Endothelial cell of umbilical vein (primary cell): Measurements from ENCODE around the gene FUT4. TPM values are rescaled to one million over a fixed set of nuclear protein-coding genes. Genes with fewer than 3 reads are reported as not detected.

ENCODE experiments used
- BruUV-seq: library from RNA; stranded (reverse); fragments of 400-500 nt; replicated peaks from 2 replicates; lab custom pipeline; 2021; lab: Mats Ljungman, UMichigan
- CTCF ChIA-PET: fragments of 300-600, 350-600 bp; sonication (Branson Sonifier 250); formaldehyde crosslinking; loops from one replicate; lab custom pipeline; 2021; ENCODE audit warnings: antibody characterized with exemption, inconsistent platforms; lab: Charles Lee
- POLR2A ChIA-PET: fragments of 300-600, 350-600 bp; sonication (Branson Sonifier 250); formaldehyde crosslinking; loops from one replicate; lab custom pipeline; 2021; ENCODE audit warnings: antibody characterized with exemption, inconsistent platforms; lab: Charles Lee
- DNase-seq: peaks from one replicate; pipeline ENCODE4 v3.0.0-alpha.2; 2011; ENCODE audit warnings: low read depth, low spot score
- FAIRE-seq: peaks from 2 replicates; lab custom pipeline; 2011; peaks lifted over from hg19 to GRCh38; lab: Jason Lieb, UNC
- H2AFZ ChIP-seq: 2 replicates; pipeline ENCODE4 v1.6.0; 2012; ENCODE audit warnings: low read depth, low read length, control low read depth, inconsistent platforms
- H3K27ac ChIP-seq: 2 replicates; pipeline ENCODE4 v1.5.1; 2011; ENCODE audit warnings: low read depth, mild to moderate bottlenecking, control low read depth, low read length, moderate library complexity; ENCODE audit not compliant: insufficient read depth
- H3K27me3 ChIP-seq, 2 experiments: 2 replicates each; pipeline versions ENCODE4 v1.6.0 to v1.6.1; 2011; ENCODE audit warnings: low read length in 2 of 2, mixed read lengths in 1 of 2; ENCODE audit not compliant: control insufficient read depth in 2 of 2, insufficient read depth in 2 of 2
- H3K36me3 ChIP-seq, 2 experiments: 2 replicates in 1 of 2; 3 replicates in 1 of 2; pipeline ENCODE4 v1.5.1; 2011; ENCODE audit warnings: low read length in 2 of 2, mild to moderate bottlenecking in 1 of 2, moderate library complexity in 1 of 2; ENCODE audit not compliant: control insufficient read depth in 2 of 2, insufficient read depth in 2 of 2; ENCODE audit errors: extremely low read depth in 1 of 2
- H3K4me1 ChIP-seq: 3 replicates; pipeline ENCODE4 v1.5.1; 2011; ENCODE audit warnings: mild to moderate bottlenecking, low read length; ENCODE audit not compliant: control insufficient read depth, insufficient read depth; ENCODE audit errors: extremely low read depth
- H3K4me2 ChIP-seq: 2 replicates; pipeline ENCODE4 v1.6.1; 2011; ENCODE audit warnings: low read length, control low read depth, mixed read lengths; ENCODE audit not compliant: insufficient read depth
- H3K4me3 ChIP-seq, 3 experiments: fragments of 200-600 bp in 1 of 3; sonication (generic), shearing (Covaris generic) in 1 of 3; replicated peaks in 1 of 3; 2 replicates each; pipeline ENCODE4 v1.5.1; 2011 to 2016; ENCODE audit warnings: control low read depth in 3 of 3, low read length in 3 of 3, mild to moderate bottlenecking in 2 of 3, inconsistent platforms in 1 of 3, low read depth in 1 of 3, moderate library complexity in 1 of 3; ENCODE audit not compliant: insufficient read depth in 1 of 3
- H3K79me2 ChIP-seq: 2 replicates; pipeline ENCODE4 v1.6.0; 2012; ENCODE audit warnings: low read length, inconsistent platforms; ENCODE audit not compliant: control insufficient read depth, insufficient read depth
- H3K9ac ChIP-seq: replicated peaks from 2 replicates; pipeline ENCODE3; 2011; ENCODE audit warnings: low read length, control low read depth; ENCODE audit not compliant: insufficient read depth; ENCODE audit errors: extremely low read depth
- H3K9me1 ChIP-seq: replicated peaks from 3 replicates; pipeline ENCODE4 v1.6.0; 2011; ENCODE audit warnings: mild to moderate bottlenecking, low read length; ENCODE audit not compliant: control insufficient read depth, insufficient read depth; ENCODE audit errors: extremely low read depth
- H3K9me3 ChIP-seq: replicated peaks from 2 replicates; pipeline ENCODE4 v1.5.1; 2012; ENCODE audit warnings: low read length, inconsistent platforms; ENCODE audit not compliant: control insufficient read depth, insufficient read depth
- H4K20me1 ChIP-seq: replicated peaks from 2 replicates; pipeline ENCODE3; 2011; ENCODE audit warnings: mild to moderate bottlenecking, low read length; ENCODE audit not compliant: control insufficient read depth, insufficient read depth; ENCODE audit errors: extremely low read depth
- CTCF ChIP-seq, 2 donors: IDR thresholded peaks; 1 replicate in 1 of 2; 2 replicates in 1 of 2; pipeline ENCODE4 v1.5.1; 2011; ENCODE audit warnings: low read length in 2 of 2, mild to moderate bottlenecking in 2 of 2, moderate library complexity in 2 of 2, control low read depth in 1 of 2, inconsistent platforms in 1 of 2, low read depth in 1 of 2; ENCODE audit not compliant: insufficient read depth in 1 of 2; ENCODE audit errors: extremely low read depth in 1 of 2
- EZH2 ChIP-seq: IDR thresholded peaks from 2 replicates; pipeline ENCODE4 v1.6.1; 2012; ENCODE audit warnings: borderline replicate concordance, low read depth, mild to moderate bottlenecking, moderate library complexity, low read length, inconsistent platforms; ENCODE audit not compliant: severe bottlenecking
- FOS ChIP-seq: IDR thresholded peaks from 2 replicates; pipeline ENCODE4 v1.6.1; 2011; ENCODE audit warnings: mild to moderate bottlenecking, low read length, moderate library complexity, borderline replicate concordance; ENCODE audit not compliant: insufficient read depth
- GATA2 ChIP-seq: IDR thresholded peaks from 2 replicates; pipeline ENCODE4 v1.7.0; 2011; ENCODE audit warnings: low read depth, mild to moderate bottlenecking, moderate library complexity, mixed read lengths, low read length; ENCODE audit not compliant: insufficient read length, insufficient read depth
- JUN ChIP-seq: IDR thresholded peaks from 2 replicates; pipeline ENCODE4 v1.6.1; 2011; ENCODE audit warnings: borderline replicate concordance, low read depth; ENCODE audit not compliant: insufficient read length, insufficient read depth
- MAX ChIP-seq: IDR thresholded peaks from 2 replicates; pipeline ENCODE4 v1.6.1; 2011; ENCODE audit not compliant: insufficient read depth, insufficient read length
- MYC ChIP-seq: IDR thresholded peaks from one replicate; pipeline ENCODE4 v1.6.1; 2011; ENCODE audit warnings: mild to moderate bottlenecking, low read depth, low read length
- POLR2A ChIP-seq: IDR thresholded peaks from 2 replicates; pipeline ENCODE4 v1.6.1; 2012; ENCODE audit warnings: low read depth, mild to moderate bottlenecking, control low read depth, low read length
- POLR2AphosphoS5 ChIP-seq: IDR thresholded peaks from 2 replicates; pipeline ENCODE4 v1.6.1; 2012; ENCODE audit warnings: low read depth, mild to moderate bottlenecking, control low read depth, low read length, moderate library complexity; ENCODE audit not compliant: insufficient read depth
- dilution Hi-C: fragments of 300-500 bp; cut with MboI; formaldehyde crosslinking; loops from one replicate; pipeline ENCODE4 v1.15.0; 2019; ENCODE audit warnings: low sequenced_read_pairs; ENCODE audit not compliant: extremely low pct_ligation_motif_present
- intact Hi-C: fragments of 100-400 bp; cut with micrococcal nuclease; formaldehyde crosslinking; loops from one replicate; pipeline ENCODE4 v1.10.0; 2022
- polyA plus RNA-seq, 4 experiments: library from polyadenylated mRNA; depleted of rRNA in 3 of 4; stranded (reverse) in 3 of 4; unstranded in 1 of 4; fragments of >200 nt; gene quantifications; 2 replicates each; pipeline versions ENCODE4 v1.2.1 to v1.2.3, GENCODE V29; 2011 to 2012; ENCODE audit warnings: missing spikeins in 1 of 4
- total RNA-seq: library from RNA; stranded (reverse); gene quantifications from 2 replicates; pipeline ENCODE4 v1.2.3, GENCODE V29; 2021

The FUT4 gene
- total and polyA plus RNA-seq, 2 donors (not counting 3 experiments of a cell fraction or from before 2014, with no cell fraction given): 2.4 to 5.3 TPM

- CTCF ChIA-PET: no interaction called here
- Histone ChIP-seq H3K79me2 (no peaks in the 10 kb centered on the region), H4K20me1 (no peaks in the 10 kb centered on the region), H3K9me1 (no peaks in the 10 kb centered on the region), H3K36me3 (no peaks in the 10 kb centered on the region), H3K4me2 (no peak overlapping the region), H2AFZ (no peak overlapping the region), H3K9me3 (no peaks in the 10 kb centered on the region), H3K4me3 (no peak overlapping the region), H3K27ac (no peak overlapping the region), H3K4me1 (no peaks in the 10 kb centered on the region), H3K9ac (no peak overlapping the region), H3K27me3 (peaks cover 15 to 28% of the 10 kb centered on the region in 2 experiments)
- POLR2A ChIA-PET: no interaction called here
- FAIRE-seq: no peak
- intact Hi-C loops: no loop called here
- dilution Hi-C loops: no loop called here
- BruUV-seq: no TSS peak
- TF ChIP-seq GATA2: no peak
- no peak for DNase-seq
Observed at GRCh38 chr11:94537031-94537600, 6.6 kb upstream of the FUT4 start.

- Histone ChIP-seq H3K4me2 (no peak overlapping the region), H3K27ac (no peak overlapping the region), H4K20me1 (no peaks in the 10 kb centered on the region), H3K36me3 (no peaks in the 10 kb centered on the region), H3K79me2 (no peaks in the 10 kb centered on the region), H3K4me3 (no peak overlapping the region), H3K27me3 (peaks cover 15 to 28% of the 10 kb centered on the region in 2 experiments), H3K9me3 (no peaks in the 10 kb centered on the region), H3K9ac (no peak overlapping the region), H3K4me1 (no peaks in the 10 kb centered on the region), H3K9me1 (no peaks in the 10 kb centered on the region), H2AFZ (no peak overlapping the region)
- BruUV-seq: no TSS peak
- intact Hi-C loops: no loop called here
- ChIA-PET POLR2A (no interaction called here), CTCF (interaction anchor here (1.0 to 1.5 kb wide), 3 partner anchors 17 to 644 kb away, joined by 3 to 4 read pairs (median 4); no protein-coding TSS in a partner anchor)
- no peak for TF ChIP-seq MYC
- no peak for TF ChIP-seq JUN
- no peak for TF ChIP-seq GATA2
- TF ChIP-seq POLR2A: no peak
- no peak for TF ChIP-seq POLR2AphosphoS5
- no peak for TF ChIP-seq CTCF (IDR thresholded peaks at IDR 0.05; ENCODE audit: extremely low read depth in 1 of 2, insufficient read depth in 1 of 2, low read depth in 1 of 2, low read length in 2 of 2)
- no peak for TF ChIP-seq EZH2
- TF ChIP-seq MAX: no peak
- no peak for TF ChIP-seq FOS
- DNase-seq (no peak), FAIRE-seq (no peak)
- dilution Hi-C loops: no loop called here
Observed at GRCh38 chr11:94539420-94539819, 4.3 kb upstream of the FUT4 start.
